CD14-positive monocyte (primary cell): ENCODE measurements around the gene CCM2. TPM values are rescaled to one million over a fixed set of nuclear protein-coding genes. Genes with fewer than 3 reads are reported as not detected.
"Not testable (repeated sequence)": the region's sequence is repeated elsewhere in the genome, so short reads cannot be mapped to it uniquely, and the experiment has no call there.

ENCODE experiments used
- DNase-seq, 3 donors: peaks; one replicate each; pipeline ENCODE4 v3.0.0-alpha.2; 2011 to 2022
- H2AFZ ChIP-seq: 2 replicates; pipeline ENCODE4 v1.6.0; 2012; ENCODE audit warnings: mild to moderate bottlenecking, low read depth, low read length, inconsistent platforms; ENCODE audit not compliant: insufficient read depth, poor library complexity, severe bottlenecking
- H3K27ac ChIP-seq, 2 donors: 1 replicate in 1 of 2; 2 replicates in 1 of 2; pipeline ENCODE4 v1.5.1; 2012 to 2013; ENCODE audit warnings: low read length in 2 of 2, control low read depth in 1 of 2, inconsistent platforms in 1 of 2, low read depth in 1 of 2, mild to moderate bottlenecking in 1 of 2
- H3K27me3 ChIP-seq, 2 donors: one replicate each; pipeline versions ENCODE4 v1.6.0 to v1.6.1; 2011 to 2013; ENCODE audit warnings: low read length in 2 of 2; ENCODE audit not compliant: control insufficient read depth in 2 of 2, insufficient read depth in 2 of 2
- H3K36me3 ChIP-seq, 2 donors: replicated peaks in 1 of 2; 1 replicate in 1 of 2; 2 replicates in 1 of 2; pipeline versions ENCODE4 v1.5.1 to v1.6.1; 2012 to 2013; ENCODE audit warnings: low read length in 2 of 2, control low read depth in 1 of 2, inconsistent platforms in 1 of 2, mild to moderate bottlenecking in 1 of 2; ENCODE audit not compliant: insufficient read depth in 2 of 2, control insufficient read depth in 1 of 2
- H3K4me1 ChIP-seq, 2 donors: 1 replicate in 1 of 2; 2 replicates in 1 of 2; pipeline versions ENCODE4 v1.5.1 to v1.6.1; 2012 to 2013; ENCODE audit warnings: low read length in 2 of 2, control low read depth in 1 of 2, inconsistent platforms in 1 of 2, mild to moderate bottlenecking in 1 of 2, moderate library complexity in 1 of 2; ENCODE audit not compliant: insufficient read depth in 2 of 2, control insufficient read depth in 1 of 2
- H3K4me2 ChIP-seq: replicated peaks from 2 replicates; pipeline ENCODE3; 2012; ENCODE audit warnings: low read length, moderate library complexity, mild to moderate bottlenecking; ENCODE audit not compliant: poor library complexity, severe bottlenecking; ENCODE audit errors: extremely low read depth
- H3K4me3 ChIP-seq, 3 experiments: fragments of 200-600 bp in 1 of 3; sonication (generic) in 1 of 3; replicated peaks in 1 of 3; 1 replicate in 2 of 3; 2 replicates in 1 of 3; pipeline ENCODE4 v1.5.1; 2011 to 2013; ENCODE audit warnings: low read length in 3 of 3, mild to moderate bottlenecking in 3 of 3, control low read depth in 2 of 3, low read depth in 2 of 3, inconsistent platforms in 1 of 3, moderate library complexity in 1 of 3
- H3K79me2 ChIP-seq: 2 replicates; pipeline ENCODE4 v1.6.0; 2012; ENCODE audit warnings: mild to moderate bottlenecking, control low read depth, inconsistent platforms, low read length, moderate library complexity; ENCODE audit not compliant: insufficient read depth
- H3K9ac ChIP-seq: 2 replicates; pipeline ENCODE4 v1.6.0; 2017; ENCODE audit warnings: low read length, mild to moderate bottlenecking; ENCODE audit not compliant: insufficient read depth, poor library complexity, severe bottlenecking
- H3K9me3 ChIP-seq, 2 donors: replicated peaks in 1 of 2; 1 replicate in 1 of 2; 2 replicates in 1 of 2; pipeline versions ENCODE4 v1.5.1 to v1.6.1; 2012 to 2013; ENCODE audit warnings: low read length in 2 of 2, control low read depth in 1 of 2; ENCODE audit not compliant: control insufficient read depth in 1 of 2, insufficient read depth in 1 of 2
- H4K20me1 ChIP-seq: 2 replicates; pipeline ENCODE4 v1.6.0; 2012; ENCODE audit warnings: mild to moderate bottlenecking, low read length, control low read depth, moderate library complexity; ENCODE audit not compliant: insufficient read depth
- H3K27ac Mint-ChIP-seq, 7 donors: one replicate each; pipeline ENCODE4 v1.8.0; 2020; ENCODE audit warnings: mild to moderate bottlenecking in 7 of 7, mixed read lengths in 7 of 7, moderate library complexity in 6 of 7, inconsistent platforms in 2 of 7
- H3K27me3 Mint-ChIP-seq, 3 donors: one replicate each; pipeline ENCODE4 v1.8.0; 2021 to 2022; ENCODE audit warnings: low read depth in 3 of 3, mild to moderate bottlenecking in 3 of 3, mixed read lengths in 3 of 3, moderate library complexity in 3 of 3, inconsistent platforms in 1 of 3
- H3K36me3 Mint-ChIP-seq, 2 donors: one replicate each; pipeline ENCODE4 v1.8.0; 2020; ENCODE audit warnings: mixed read lengths in 2 of 2, inconsistent platforms in 1 of 2, mild to moderate bottlenecking in 1 of 2
- H3K4me1 Mint-ChIP-seq: one replicate; pipeline ENCODE4 v1.8.0; 2020; ENCODE audit warnings: mild to moderate bottlenecking, mixed read lengths
- H3K4me3 Mint-ChIP-seq, 2 donors: one replicate each; pipeline ENCODE4 v1.8.0; 2020; ENCODE audit warnings: mild to moderate bottlenecking in 2 of 2, mixed read lengths in 2 of 2, moderate library complexity in 1 of 2
- H3K9me3 Mint-ChIP-seq, 7 donors: one replicate each; pipeline ENCODE4 v1.8.0; 2020 to 2022; ENCODE audit warnings: mixed read lengths in 7 of 7, mild to moderate bottlenecking in 6 of 7, moderate library complexity in 6 of 7, inconsistent platforms in 2 of 7
- CTCF ChIP-seq: fragments of 200-600 bp; IDR thresholded peaks from one replicate; pipeline ENCODE4 v1.8.0; 2022; ENCODE audit warnings: antibody characterized with exemption, mild to moderate bottlenecking
- WGBS: methylation state at CpG from one replicate; pipeline ENCODE4 v1.1.5; 2013; ENCODE audit warnings: missing lambda C conversion rate; ENCODE audit not compliant: insufficient coverage; 5-methylcytosine and 5-hydroxymethylcytosine counted together
- intact Hi-C, 2 donors: fragments of 100-400 bp; cut with micrococcal nuclease; formaldehyde crosslinking; loops; one replicate each; pipeline versions ENCODE4 v1.15.0 to v1.15.1; 2023
- polyA plus RNA-seq, 3 donors: library from polyadenylated mRNA; depleted of rRNA in 1 of 3; unstranded in 2 of 3; stranded (reverse) in 1 of 3; fragments of 300-500 nt in 2 of 3; fragments of >200 nt in 1 of 3; fragmentation: Illumina TruSeq in 2 of 3; gene quantifications; 1 replicate in 2 of 3; 2 replicates in 1 of 3; pipeline ENCODE4 v1.2.3, GENCODE V29; 2012 to 2021

Gene CCM2
- polyA plus RNA-seq, 3 donors = 38.5 to 102 (median 51.4) TPM

- H3K36me3 Mint-ChIP-seq = peaks cover 13 to 18% of the 10 kb centered on the region in 2 donors
- intact Hi-C loops = loop anchor here (5.0 to 10.0 kb wide), 4 partner anchors 135 to 538 kb away; partner anchors contain the start of genes DDX56 (in 1 of the 2), MYO1G (in 1 of the 2), PURB (in 1 of the 2) and TMED4 (in 1 of the 2)
- Histone ChIP-seq H3K27ac (peak overlapping the region in 1 of 2 donors; percentile 93), H3K4me1 (peaks cover 25 to 49% of the 10 kb centered on the region in 2 donors), H3K36me3 (peaks cover 15 to 18% of the 10 kb centered on the region in 2 donors), H3K4me2 (no peak overlapping the region), H4K20me1 (peaks cover 10% of the 10 kb centered on the region), H3K9me3 (no peaks in the 10 kb centered on the region), H3K27me3 (no peaks in the 10 kb centered on the region), H3K79me2 (peaks cover 37% of the 10 kb centered on the region), H2AFZ (no peak overlapping the region), H3K9ac (no peak overlapping the region), H3K4me3 (no peak overlapping the region)
- WGBS = 100% methylated on average over 1 of the region's 1 CpG
- no peak for TF ChIP-seq CTCF
- peaks cover 0 to 2% (median 0%) of the 10 kb centered on the region in 7 donors for H3K9me3 Mint-ChIP-seq
- H3K4me1 Mint-ChIP-seq = peaks cover 42% of the 10 kb centered on the region
- peaks cover 2 to 5% (median 2%) of the 10 kb centered on the region in 3 donors for H3K27me3 Mint-ChIP-seq
- H3K27ac Mint-ChIP-seq = peak overlapping the region; percentile 98 to 99 (median 99)
- DNase-seq = no peak
- H3K4me3 Mint-ChIP-seq = peak overlapping the region; percentile 37 to 46
Measured at GRCh38 chr7:45112648-45113047, 112.6 kb downstream of the CCM2 start.

GRCh38 chr7:45114257-45114656 lies 114.3 kb downstream of the CCM2 start:
- H3K9me3 ChIP-seq, H3K9ac ChIP-seq, H3K36me3 ChIP-seq, H3K27ac ChIP-seq, H3K36me3 Mint-ChIP-seq, H4K20me1 ChIP-seq, H3K4me3 ChIP-seq, H3K27me3 ChIP-seq, DNase-seq, H3K4me3 Mint-ChIP-seq, H3K4me2 ChIP-seq, H3K9me3 Mint-ChIP-seq: not testable (repeated sequence)
- Mint-ChIP-seq H3K4me1 (peaks cover 29% of the 10 kb centered on the region), H3K27me3 (peaks cover 2 to 12% (median 2%) of the 10 kb centered on the region in 3 donors), H3K27ac (peak overlapping the region in 1 of 7 donors; percentile 27)
- Histone ChIP-seq H2AFZ (peak overlapping the region; percentile 19), H3K79me2 (peaks cover 21% of the 10 kb centered on the region), H3K4me1 (peaks cover 20 to 34% of the 10 kb centered on the region in 2 donors)
- no CpG with 5 or more reads among the region's 1 CpG for WGBS
- intact Hi-C loops = loop anchor here (5.0 to 10.0 kb wide), 4 partner anchors 137 to 539 kb away; partner anchors contain the start of genes DDX56 (in 1 of the 2), MYO1G (in 1 of the 2), PURB (in 1 of the 2) and TMED4 (in 1 of the 2)
